Testis (tissue), 3 donors: ENCODE measurements around the gene TCIRG1. TPM values are rescaled to one million over a fixed set of nuclear protein-coding genes. Genes with fewer than 3 reads are reported as not detected.

Experiments
- DNase-seq: peaks from one replicate; pipeline ENCODE4 v3.0.0-alpha.2; 2019
- H3K27ac ChIP-seq, 2 donors: fragments of 200-600 bp; sonication (generic); one replicate each; pipeline ENCODE4 v1.5.1; 2019
- H3K27me3 ChIP-seq: fragments of 200-600 bp; sonication (generic); one replicate; pipeline ENCODE4 v1.5.1; 2019
- H3K36me3 ChIP-seq: fragments of 200-600 bp; sonication (generic); one replicate; pipeline ENCODE4 v1.5.1; 2017; ENCODE audit warnings: low read depth; ENCODE audit errors: missing control alignments
- H3K4me1 ChIP-seq: fragments of 200-600 bp; sonication (generic); one replicate; pipeline ENCODE4 v1.5.1; 2019
- H3K4me3 ChIP-seq, 2 donors: fragments of 200-600 bp; sonication (generic); one replicate each; pipeline ENCODE4 v1.5.1; 2017 to 2019
- H3K9me3 ChIP-seq: fragments of 200-600 bp; sonication (generic); one replicate; pipeline ENCODE4 v1.5.1; 2017
- CTCF ChIP-seq, 3 experiments: fragments of 450-650 bp in 2 of 3; fragments of 200-600 bp in 1 of 3; sonication (generic) in 1 of 3; IDR thresholded peaks; one replicate each; pipeline ENCODE4 v1.5.1; 2016 to 2019; ENCODE audit warnings: antibody characterized with exemption in 3 of 3, mild to moderate bottlenecking in 2 of 3, moderate library complexity in 1 of 3
- POLR2A ChIP-seq: fragments of 450-650 bp; IDR thresholded peaks from one replicate; pipeline ENCODE4 v1.6.1; 2017; ENCODE audit warnings: antibody characterized with exemption, mild to moderate bottlenecking, moderate library complexity
- WGBS, 2 donors: methylation state at CpG; one replicate each; pipeline ENCODE4 v1.1.5; 2018; 5-methylcytosine and 5-hydroxymethylcytosine counted together
- intact Hi-C: fragments of 100-400 bp; cut with DNase I; formaldehyde crosslinking; loops from one replicate; pipeline ENCODE4 v1.15.1; 2023; ENCODE audit warnings: low total_unique reads
- microRNA-seq, 2 donors: library from miRNA; unstranded; fragments of <30 nt; microRNA quantifications; one replicate each; pipeline ENCODE4, GENCODE V29; 2016; ENCODE audit warnings: borderline number of aligned reads in 2 of 2, borderline replicate concordance in 1 of 2
- polyA plus RNA-seq: library from polyadenylated mRNA; stranded (reverse); fragments of 350-450 nt; fragmentation: Illumina TruSeq; extraction: RNeasy Lipid Tissue Mini Kit (QIAGEN cat#74804); gene quantifications from one replicate; pipeline ENCODE4 v1.2.3, GENCODE V29; 2014; ENCODE audit warnings: low read depth, low replicate concordance; ENCODE audit not compliant: insufficient read depth
- small RNA-seq, 2 donors: library from RNA; depleted of rRNA; stranded (forward); fragments of <200 nt; gene quantifications; one replicate each; pipeline ENCODE3, GENCODE V24; 2016
- total RNA-seq, 2 donors: library from RNA; depleted of rRNA; stranded (reverse); fragments of >200 nt; gene quantifications; one replicate each; pipeline ENCODE4 v1.2.3, GENCODE V29; 2016

Gene TCIRG1
- total and polyA plus RNA-seq, 3 donors from 2014 or later = 22.2 to 53.6 (median 52.8) TPM

GRCh38 chr11:68093565-68093964 is 54.7 kb downstream of the TCIRG1 start:
- Histone ChIP-seq H3K9me3 (no peaks in the 10 kb centered on the region), H3K27me3 (no peaks in the 10 kb centered on the region), H3K4me3 (no peak overlapping the region), H3K36me3 (no peaks in the 10 kb centered on the region), H3K4me1 (no peaks in the 10 kb centered on the region), H3K27ac (no peak overlapping the region)
- intact Hi-C loops = no loop called here
- DNase-seq = no peak
- no peak for TF ChIP-seq POLR2A
- TF ChIP-seq CTCF (IDR thresholded peaks at IDR 0.05) = no peak
- 87 to 91% methylated on average over 4 of the region's 4 CpGs for WGBS, 2 donors

GRCh38 chr11:68096962-68097361 is 58.1 kb downstream of the TCIRG1 start:
- H3K36me3 ChIP-seq = no peaks in the 10 kb centered on the region
- 93 to 94% methylated on average over 8 of the region's 8 CpGs for WGBS, 2 donors
- H3K27me3 ChIP-seq = no peaks in the 10 kb centered on the region
- TF ChIP-seq POLR2A (no peak), CTCF (IDR thresholded peaks at IDR 0.05) (no peak)
- intact Hi-C loops = no loop called here
- H3K4me1 ChIP-seq = peaks cover 8% of the 10 kb centered on the region
- no peak for DNase-seq
- H3K9me3 ChIP-seq = no peaks in the 10 kb centered on the region
- no peak overlapping the region for H3K27ac ChIP-seq
- H3K4me3 ChIP-seq = no peak overlapping the region

- peaks cover 8% of the 10 kb centered on the region for H3K4me1 ChIP-seq
- no peaks in the 10 kb centered on the region for H3K9me3 ChIP-seq
- H3K4me3 ChIP-seq = no peak overlapping the region
- H3K36me3 ChIP-seq = no peaks in the 10 kb centered on the region
- intact Hi-C loops = no loop called here
- no peak for DNase-seq
- TF ChIP-seq POLR2A = no peak
- no peak for TF ChIP-seq CTCF (IDR thresholded peaks at IDR 0.05)
- H3K27ac ChIP-seq = no peak overlapping the region
- no peaks in the 10 kb centered on the region for H3K27me3 ChIP-seq
These were observed 60.2 kb downstream of the TCIRG1 start for GRCh38 chr11:68099057-68099456.

GRCh38 chr11:68099474-68100405 is 60.9 kb downstream of the TCIRG1 start:
- intact Hi-C loops = no loop called here
- no peak for DNase-seq
- H3K27ac ChIP-seq = no peak overlapping the region
- 45 to 55% methylated on average over 12 of the region's 12 CpGs for WGBS, 2 donors
- no peak overlapping the region for H3K4me3 ChIP-seq
- no peaks in the 10 kb centered on the region for H3K27me3 ChIP-seq
- peaks cover 8% of the 10 kb centered on the region for H3K4me1 ChIP-seq
- TF ChIP-seq CTCF (IDR thresholded peaks at IDR 0.05) (no peak), POLR2A (no peak)
- H3K9me3 ChIP-seq = no peaks in the 10 kb centered on the region
- no peaks in the 10 kb centered on the region for H3K36me3 ChIP-seq

Small RNA genes within 50 kb of the gene (microRNA-seq; reads per million reads assigned to microRNA genes)
- 0 reads per million in 2 donors for gene MIR4691
- gene MIR6753 = 0 reads per million in 2 donors
- gene MIR7113 = 0.69 to 1.4 reads per million in 2 donors

Small RNA genes within 50 kb of the gene (small RNA-seq; reads per million reads assigned to genes)
- gene MIR6753 = 0 reads per million in 2 donors

Other genes with a start within 250 kb of the TCIRG1 start
- gene UNC93B1, start 34.9 kb upstream of the TCIRG1 start, total RNA-seq = 10 to 100 TPM in 1 of 2 donors, 1 to 10 TPM in 1; 5.3 to 12.3 TPM
- 7.9 TPM for gene UNC93B1, start 34.9 kb upstream of the TCIRG1 start, polyA plus RNA-seq
- 1 to 10 TPM; 4.4 to 5.3 TPM for gene ALDH3B1, start 28.7 kb upstream of the TCIRG1 start, total RNA-seq
- 8.1 TPM for gene ALDH3B1, start 28.7 kb upstream of the TCIRG1 start, polyA plus RNA-seq
- 100 to 1,000 TPM; 184 to 196 TPM for gene NDUFS8, start 8.3 kb upstream of the TCIRG1 start, total RNA-seq
- gene NDUFS8, start 8.3 kb upstream of the TCIRG1 start, polyA plus RNA-seq = 149 TPM
- gene CHKA, start 82.4 kb downstream of the TCIRG1 start, total RNA-seq = 100 to 1,000 TPM; 145 to 200 TPM
- 180 TPM for gene CHKA, start 82.4 kb downstream of the TCIRG1 start, polyA plus RNA-seq
- 10 to 100 TPM; 44.1 to 56.5 TPM for gene KMT5B, start 174.3 kb downstream of the TCIRG1 start, total RNA-seq
- 42.1 TPM for gene KMT5B, start 174.3 kb downstream of the TCIRG1 start, polyA plus RNA-seq
- 10 to 100 TPM; 65.7 to 87.7 TPM for gene C11orf24, start 232.9 kb downstream of the TCIRG1 start, total RNA-seq
- gene C11orf24, start 232.9 kb downstream of the TCIRG1 start, polyA plus RNA-seq = 29.6 TPM